NCI-H1105 treated with DMSO at 0.1 percent for 48 hours (cell line): Measurements from ENCODE around the gene TTLL13.

ENCODE experiments used
- DNase-seq: peaks from one replicate; lab custom pipeline; 2025; lab: John Stamatoyannopoulos, UW

The TTLL13 gene

DNA sequence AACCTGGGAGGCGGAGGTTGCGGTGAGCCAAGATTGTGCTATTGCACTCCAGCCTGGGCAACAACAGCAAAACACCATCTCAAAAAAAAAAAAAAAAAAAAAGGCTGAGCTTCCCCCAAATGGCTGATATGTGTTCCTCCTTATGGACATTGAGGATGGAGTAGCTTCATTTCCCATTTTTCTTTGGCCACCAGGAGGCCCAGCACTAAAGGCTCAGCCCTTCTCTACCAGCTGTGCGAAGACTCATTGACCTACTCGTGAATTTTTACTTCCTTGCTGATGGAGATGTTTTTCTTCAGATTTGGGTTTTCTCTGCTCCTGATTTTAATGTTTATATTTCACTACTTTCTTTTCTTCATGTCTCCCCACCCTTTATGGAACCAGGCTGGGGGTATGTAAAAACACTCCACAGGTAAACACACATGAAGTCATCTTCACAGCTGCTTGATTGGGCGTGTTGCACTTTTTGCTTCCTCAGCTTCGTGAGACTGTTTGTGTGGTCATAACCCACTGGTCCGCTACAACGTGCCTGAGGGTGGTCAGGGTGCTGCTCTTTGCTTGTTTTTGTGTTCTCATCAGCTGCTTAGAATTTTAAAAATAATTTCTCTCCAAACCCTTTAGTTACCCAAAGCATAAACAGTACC, 34.7 kb upstream of the TTLL13 start:
- no peak for DNase-seq

DNA sequence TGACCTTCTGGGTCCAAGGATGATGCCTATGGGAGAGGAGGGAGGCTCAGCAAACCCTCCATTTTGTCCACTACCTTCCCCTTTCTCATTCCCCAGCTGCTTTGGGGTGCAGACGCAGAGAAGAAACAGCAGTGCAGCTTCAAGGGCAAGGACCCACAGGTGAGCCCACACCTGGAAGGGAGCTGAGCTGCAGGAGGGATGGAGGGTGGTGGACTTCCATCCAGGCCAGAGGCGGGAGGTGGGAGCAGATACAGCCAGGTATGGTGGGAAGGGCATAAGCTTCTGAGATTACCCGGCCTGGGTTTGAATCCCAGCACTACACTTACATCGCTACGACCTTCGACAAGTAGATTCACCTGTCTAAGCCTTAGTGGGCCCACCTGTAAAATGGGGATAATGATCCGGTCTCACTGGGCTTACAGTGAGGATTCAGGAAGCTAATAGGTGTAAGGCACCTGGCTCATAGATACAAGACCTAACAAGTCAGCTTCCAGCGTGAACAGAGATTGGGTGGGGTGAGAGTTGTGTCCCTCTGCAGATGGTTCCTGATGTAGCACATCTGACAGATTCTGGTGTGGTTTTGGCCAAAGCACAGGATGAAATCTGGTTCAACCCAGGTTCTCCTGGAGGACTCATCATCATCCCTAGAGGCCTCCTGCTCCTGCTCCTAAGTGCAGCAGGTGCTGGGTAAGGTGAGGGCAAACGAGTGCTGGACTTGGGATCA, 31.5 kb upstream of the TTLL13 start:
- DNase-seq, result no peak

DNA sequence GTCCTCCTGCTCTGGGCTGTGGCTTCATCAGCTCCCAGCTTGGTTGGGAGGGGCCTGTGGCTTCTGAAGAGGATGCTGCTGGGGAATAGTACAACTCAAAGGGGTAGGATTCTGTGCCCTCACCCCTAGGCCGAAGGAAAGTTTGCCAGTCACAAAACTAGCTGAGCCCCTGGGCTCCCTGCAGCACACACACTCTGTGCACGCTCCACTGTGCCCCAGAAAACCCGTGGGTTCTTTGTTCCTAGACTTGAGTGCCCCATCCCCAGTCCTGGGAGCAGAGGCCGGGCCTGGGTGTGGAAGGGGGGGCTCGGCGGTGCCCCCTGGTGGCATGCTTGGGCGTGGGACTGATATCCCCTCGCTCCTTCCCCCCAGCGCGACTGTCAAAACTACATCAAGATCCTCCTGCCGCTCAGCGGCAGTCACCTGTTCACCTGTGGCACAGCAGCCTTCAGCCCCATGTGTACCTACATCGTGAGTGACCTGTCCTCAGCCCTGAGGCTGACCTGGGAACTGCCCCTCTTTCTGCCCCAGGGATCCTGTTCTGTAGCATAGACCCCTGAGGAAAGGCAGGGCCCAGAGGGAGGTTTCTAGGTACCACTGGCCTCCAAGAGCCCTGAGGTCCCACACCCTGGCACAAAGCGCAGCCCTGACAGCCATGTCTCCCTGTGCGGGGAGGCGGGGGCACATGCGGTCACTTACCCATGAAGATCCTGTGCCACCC, 29.8 kb upstream of the TTLL13 start:
- no peak for DNase-seq

DNA sequence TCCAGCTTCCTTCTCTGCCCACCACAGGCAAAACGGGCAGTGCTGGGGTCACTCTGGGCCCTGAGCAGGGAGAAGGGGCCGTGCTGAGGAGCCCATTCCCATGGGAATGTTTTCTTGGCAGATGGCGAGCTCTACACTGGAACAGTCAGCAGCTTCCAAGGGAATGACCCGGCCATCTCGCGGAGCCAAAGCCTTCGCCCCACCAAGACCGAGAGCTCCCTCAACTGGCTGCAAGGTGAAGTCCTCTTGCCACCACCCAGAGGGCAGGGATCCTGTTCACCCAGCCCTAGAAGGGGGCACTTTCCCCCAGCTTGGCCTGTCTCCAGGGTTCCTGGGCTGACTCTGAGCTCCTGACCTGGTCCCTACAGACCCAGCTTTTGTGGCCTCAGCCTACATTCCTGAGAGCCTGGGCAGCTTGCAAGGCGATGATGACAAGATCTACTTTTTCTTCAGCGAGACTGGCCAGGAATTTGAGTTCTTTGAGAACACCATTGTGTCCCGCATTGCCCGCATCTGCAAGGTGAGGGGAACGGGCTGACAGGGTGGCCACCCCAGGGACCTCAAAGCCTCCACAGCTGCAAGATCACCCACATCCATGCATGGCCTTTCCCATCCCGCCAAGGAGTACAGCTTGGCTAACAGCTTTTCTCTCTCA, 28.0 kb upstream of the TTLL13 start:
- DNase-seq, result peak; percentile 40

- no peak for DNase-seq
These were observed 26.8 kb upstream of the TTLL13 start for GRCh38 chr15:90222547-90222946.

GRCh38 chr15:90223441-90224165, 25.8 kb upstream of the TTLL13 start:
- no peak for DNase-seq

- no peak for DNase-seq
These were observed 24.3 kb upstream of the TTLL13 start for GRCh38 chr15:90225047-90225446.

- DNase-seq, result peak; percentile 20
These were observed 23.7 kb upstream of the TTLL13 start for GRCh38 chr15:90225504-90226234.

GRCh38 chr15:90227336-90227735, 22.0 kb upstream of the TTLL13 start:
- DNase-seq, result no peak

DNA sequence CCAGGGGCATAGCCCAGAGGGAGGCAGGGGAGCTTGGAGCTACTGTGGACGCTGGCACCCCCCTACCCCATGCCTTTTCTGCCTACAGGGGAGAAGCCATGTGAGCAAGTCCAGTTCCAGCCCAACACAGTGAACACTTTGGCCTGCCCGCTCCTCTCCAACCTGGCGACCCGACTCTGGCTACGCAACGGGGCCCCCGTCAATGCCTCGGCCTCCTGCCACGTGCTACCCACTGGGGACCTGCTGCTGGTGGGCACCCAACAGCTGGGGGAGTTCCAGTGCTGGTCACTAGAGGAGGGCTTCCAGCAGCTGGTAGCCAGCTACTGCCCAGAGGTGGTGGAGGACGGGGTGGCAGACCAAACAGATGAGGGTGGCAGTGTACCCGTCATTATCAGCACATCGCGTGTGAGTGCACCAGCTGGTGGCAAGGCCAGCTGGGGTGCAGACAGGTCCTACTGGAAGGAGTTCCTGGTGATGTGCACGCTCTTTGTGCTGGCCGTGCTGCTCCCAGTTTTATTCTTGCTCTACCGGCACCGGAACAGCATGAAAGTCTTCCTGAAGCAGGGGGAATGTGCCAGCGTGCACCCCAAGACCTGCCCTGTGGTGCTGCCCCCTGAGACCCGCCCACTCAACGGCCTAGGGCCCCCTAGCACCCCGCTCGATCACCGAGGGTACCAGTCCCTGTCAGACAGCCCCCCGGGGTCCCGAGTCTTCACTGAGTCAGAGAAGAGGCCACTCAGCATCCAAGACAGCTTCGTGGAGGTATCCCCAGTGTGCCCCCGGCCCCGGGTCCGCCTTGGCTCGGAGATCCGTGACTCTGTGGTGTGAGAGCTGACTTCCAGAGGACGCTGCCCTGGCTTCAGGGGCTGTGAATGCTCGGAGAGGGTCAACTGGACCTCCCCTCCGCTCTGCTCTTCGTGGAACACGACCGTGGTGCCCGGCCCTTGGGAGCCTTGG, 21.3 kb upstream of the TTLL13 start:
- DNase-seq, result no peak

DNA sequence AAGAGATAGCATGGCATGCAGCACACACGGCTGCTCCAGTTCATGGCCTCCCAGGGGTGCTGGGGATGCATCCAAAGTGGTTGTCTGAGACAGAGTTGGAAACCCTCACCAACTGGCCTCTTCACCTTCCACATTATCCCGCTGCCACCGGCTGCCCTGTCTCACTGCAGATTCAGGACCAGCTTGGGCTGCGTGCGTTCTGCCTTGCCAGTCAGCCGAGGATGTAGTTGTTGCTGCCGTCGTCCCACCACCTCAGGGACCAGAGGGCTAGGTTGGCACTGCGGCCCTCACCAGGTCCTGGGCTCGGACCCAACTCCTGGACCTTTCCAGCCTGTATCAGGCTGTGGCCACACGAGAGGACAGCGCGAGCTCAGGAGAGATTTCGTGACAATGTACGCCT, 20.4 kb upstream of the TTLL13 start:
- DNase-seq, result no peak

DNA sequence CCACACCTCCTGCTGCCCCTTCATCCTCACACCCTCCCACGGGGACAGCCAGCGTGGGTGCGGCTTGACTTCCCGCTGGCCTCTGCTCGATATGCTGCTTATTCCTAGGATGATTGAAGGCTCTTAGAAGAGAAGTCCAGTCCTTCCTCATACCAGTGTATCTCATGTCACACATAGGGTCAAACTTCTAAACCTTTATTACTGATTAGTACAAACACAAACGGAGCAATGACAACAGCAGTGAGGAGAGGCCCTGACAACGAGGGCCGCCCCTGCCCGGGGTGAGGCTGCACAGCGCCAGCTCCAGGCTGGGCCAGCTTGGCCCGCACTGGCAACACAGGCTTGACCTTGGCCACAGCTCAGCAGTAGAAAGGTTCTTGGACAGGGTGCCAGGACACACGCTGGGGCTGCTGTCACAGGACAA, 19.3 kb upstream of the TTLL13 start:
- DNase-seq, result no peak

DNA sequence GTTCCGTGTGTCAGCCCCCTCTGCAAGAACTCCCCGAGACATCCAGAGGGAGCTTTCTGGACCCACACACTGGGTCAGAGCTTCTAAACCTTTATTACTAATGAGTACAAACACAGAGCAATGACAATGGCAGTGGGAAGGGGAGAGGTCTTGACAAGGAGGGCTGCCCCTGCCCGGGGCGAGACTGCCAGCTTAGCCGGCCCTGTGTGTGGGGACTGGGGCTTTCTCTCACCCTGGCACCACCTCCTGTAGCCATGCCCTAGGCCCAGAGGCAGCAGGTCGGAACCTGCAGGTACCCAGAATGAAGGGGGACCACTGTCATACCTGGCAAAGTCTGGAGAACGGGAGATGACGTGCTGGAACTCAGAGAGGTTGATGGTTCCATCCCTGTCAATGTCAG, 18.7 kb upstream of the TTLL13 start:
- DNase-seq, result no peak

- no peak for DNase-seq
These were observed 18.0 kb upstream of the TTLL13 start for GRCh38 chr15:90231028-90232017.

DNA sequence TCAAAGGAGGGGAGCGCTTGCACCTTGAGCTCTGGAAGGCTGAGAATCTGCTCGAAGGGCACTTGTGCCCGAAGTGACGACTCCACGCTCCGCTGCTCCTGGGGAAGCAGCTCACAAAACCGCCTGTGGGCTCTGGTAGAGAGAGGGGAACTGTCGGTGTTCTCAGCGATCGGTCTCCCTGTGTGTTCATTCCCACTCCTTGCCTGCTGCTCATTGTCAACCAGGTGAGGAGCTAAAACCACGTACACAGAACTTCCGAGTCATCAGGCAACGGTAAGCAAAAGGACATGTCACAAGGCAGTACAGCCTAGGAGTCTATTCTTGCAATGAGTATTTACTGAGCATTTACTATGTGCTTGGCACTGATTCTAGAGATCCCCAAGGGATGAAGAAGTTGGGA, 17.2 kb upstream of the TTLL13 start:
- DNase-seq, result no peak

- DNase-seq, result no peak
These were observed 16.4 kb upstream of the TTLL13 start for GRCh38 chr15:90232941-90233386.

DNA sequence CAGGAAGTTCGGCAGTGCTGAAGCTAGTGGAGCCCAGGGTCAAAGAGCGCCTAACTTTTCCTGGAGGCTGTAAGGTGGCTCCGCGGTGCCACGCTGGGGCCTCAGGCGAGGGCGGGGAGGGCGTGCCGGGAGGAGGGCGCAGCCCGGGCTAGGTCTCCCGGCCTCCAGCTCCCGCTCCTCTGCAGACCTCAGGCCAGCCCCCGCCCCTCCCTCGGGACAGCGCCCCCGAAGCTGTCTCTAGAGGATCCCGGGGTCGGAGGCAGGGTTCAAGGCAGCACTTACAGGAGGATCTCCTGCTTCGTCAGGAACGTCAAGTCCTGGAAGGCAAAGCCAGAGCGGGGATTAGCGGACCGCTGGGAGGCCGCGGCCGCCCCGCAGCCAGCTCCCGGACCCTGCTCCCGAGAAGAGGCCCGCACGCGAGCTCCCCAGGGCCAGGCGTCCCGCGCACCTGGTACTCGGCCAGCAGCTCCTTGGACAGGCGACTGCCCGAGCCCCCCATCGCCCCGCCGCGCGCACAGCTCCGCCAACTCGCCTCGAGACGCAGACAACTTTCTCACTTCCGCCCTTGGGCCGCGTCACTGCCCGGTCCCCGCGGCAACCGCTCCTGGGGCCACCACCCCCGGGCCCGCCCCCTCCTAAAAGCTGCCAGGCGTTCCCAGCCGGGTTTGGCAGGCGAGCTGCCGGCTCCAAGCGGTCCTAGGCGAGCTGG, 15.8 kb upstream of the TTLL13 start, which contains the start of gene CIB1:
TSS of gene CIB1 (minus strand) at position 555 of the 709 bp plus-strand sequence. CDS start at position 499, 56 bp downstream.
- DNase-seq, result peak; percentile 73
